Measurements from ENCODE around the gene ADCY10. TPM values are rescaled to one million over a fixed set of nuclear protein-coding genes. Genes with fewer than 3 reads are reported as not detected.

Gene ADCY10
- total RNA-seq, 1 experiment from 2014 or later, result 0.35 TPM

- H3K4me1 Mint-ChIP-seq (ENCODE audit: insufficient read depth, unreplicated experiment), result peaks cover 25% of the 10 kb centered on the region
- intact Hi-C loops (cut with micrococcal nuclease), result no loop called here
- no peaks in the 10 kb centered on the region for H3K27me3 Mint-ChIP-seq (ENCODE audit: insufficient read depth, unreplicated experiment)
- no peaks in the 10 kb centered on the region for H3K36me3 Mint-ChIP-seq (ENCODE audit: insufficient read depth, unreplicated experiment)
- POLR2A ChIA-PET, result interaction anchor here (0.9 to 2.7 kb wide), 4 partner anchors 7 to 111 kb away, joined by 4 to 10 read pairs (median 6); partner anchors contain the start of gene MPZL1
- no peak for DNase-seq (ENCODE audit: unreplicated experiment)
- no TSS peak for BruUV-seq (replicated peaks)
- H3K27ac Mint-ChIP-seq (ENCODE audit: low read depth, unreplicated experiment), result peak overlapping the region; percentile 20
- CTCF ChIA-PET, result no interaction called here
- no peak for TF ChIP-seq CTCF (IDR thresholded peaks at IDR 0.05; ENCODE audit: unreplicated experiment)
- no peaks in the 10 kb centered on the region for H3K9me3 Mint-ChIP-seq (ENCODE audit: unreplicated experiment)
- H3K4me3 Mint-ChIP-seq (ENCODE audit: unreplicated experiment), result no peak overlapping the region
Observed at GRCh38 chr1:167821969-167822685, 91.8 kb downstream of the ADCY10 start.

GRCh38 chr1:167821356-167821685 is 92.6 kb downstream of the ADCY10 start:
- Mint-ChIP-seq H3K27me3 (ENCODE audit: insufficient read depth, unreplicated experiment) (no peaks in the 10 kb centered on the region), H3K4me3 (ENCODE audit: unreplicated experiment) (no peak overlapping the region), H3K27ac (ENCODE audit: low read depth, unreplicated experiment) (no peak overlapping the region), H3K9me3 (ENCODE audit: unreplicated experiment) (no peaks in the 10 kb centered on the region), H3K36me3 (ENCODE audit: insufficient read depth, unreplicated experiment) (no peaks in the 10 kb centered on the region), H3K4me1 (ENCODE audit: insufficient read depth, unreplicated experiment) (peaks cover 25% of the 10 kb centered on the region)
- CTCF ChIA-PET, result interaction anchor here (0.8 to 1.2 kb wide), 2 partner anchors 17 to 100 kb away, joined by 3 read pairs; no protein-coding TSS in a partner anchor
- intact Hi-C loops (cut with micrococcal nuclease), result no loop called here
- POLR2A ChIA-PET, result interaction anchor here (0.9 to 2.7 kb wide), 5 partner anchors 8 to 115 kb away, joined by 4 to 22 read pairs (median 7); partner anchors contain the start of genes DCAF6, MPC2 and MPZL1
- DNase-seq (ENCODE audit: unreplicated experiment), result no peak
- TF ChIP-seq CTCF (IDR thresholded peaks at IDR 0.05; ENCODE audit: unreplicated experiment), result no peak
- no TSS peak for BruUV-seq (replicated peaks)

- ChIA-PET CTCF (interaction anchor here (0.6 to 1.2 kb wide), 5 partner anchors 16 to 261 kb away, joined by 3 to 5 read pairs (median 3); no protein-coding TSS in a partner anchor), POLR2A (interaction anchor here (0.7 to 2.7 kb wide), 10 partner anchors 8 to 125 kb away, joined by 3 to 22 read pairs (median 6); partner anchors contain the start of genes DCAF6 and MPC2)
- peak overlapping the region; percentile 69 for H3K4me3 Mint-ChIP-seq (ENCODE audit: unreplicated experiment)
- TF ChIP-seq CTCF (IDR thresholded peaks at IDR 0.05; ENCODE audit: unreplicated experiment), result no peak
- H3K4me1 Mint-ChIP-seq (ENCODE audit: insufficient read depth, unreplicated experiment), result peaks cover 25% of the 10 kb centered on the region
- TSS peak; percentile 74 for BruUV-seq (replicated peaks)
- H3K27ac Mint-ChIP-seq (ENCODE audit: low read depth, unreplicated experiment), result peak overlapping the region; percentile 74
- H3K27me3 Mint-ChIP-seq (ENCODE audit: insufficient read depth, unreplicated experiment), result no peaks in the 10 kb centered on the region
- DNase-seq (ENCODE audit: unreplicated experiment), result peak; percentile 30
- intact Hi-C loops (cut with micrococcal nuclease), result loop anchor here (1.0 kb wide), 1 partner anchor 115 kb away; the partner anchor contains the start of gene DCAF6
- H3K9me3 Mint-ChIP-seq (ENCODE audit: unreplicated experiment), result peaks cover 3% of the 10 kb centered on the region
- H3K36me3 Mint-ChIP-seq (ENCODE audit: insufficient read depth, unreplicated experiment), result no peaks in the 10 kb centered on the region
Observed at GRCh38 chr1:167820684-167821355, 93.1 kb downstream of the ADCY10 start.
